HepG2 (cell line): Measurements from ENCODE around the gene PTGES3. TPM values are rescaled to one million over a fixed set of nuclear protein-coding genes. Genes with fewer than 3 reads are reported as not detected.
A peak's percentile ranks its signal among the peaks of the same experiment; 100 is the strongest.

ENCODE experiments used
- CBX5 ChIP-seq: sonication (generic); formaldehyde crosslinking; IDR thresholded peaks from 2 replicates; pipeline ENCODE4 v1.4.0; 2020; ENCODE audit warnings: missing genetic modification reagents, borderline replicate concordance
- GZF1 ChIP-seq: sonication (generic); formaldehyde crosslinking; IDR thresholded peaks from 2 replicates; pipeline ENCODE4 v1.5.1; 2020; ENCODE audit warnings: mild to moderate bottlenecking, missing genetic modification reagents
- HMG20B ChIP-seq: conservative IDR thresholded peaks from 2 replicates; pipeline ENCODE4 v1.6.1; 2016; ENCODE audit warnings: missing genetic modification reagents, missing compliant biosample characterization
- HOXA7 ChIP-seq: sonication (generic); formaldehyde crosslinking; IDR thresholded peaks from 2 replicates; pipeline ENCODE4 v1.8.1; 2022; ENCODE audit warnings: mild to moderate bottlenecking, missing genetic modification reagents, moderate library complexity
- KAT7 ChIP-seq: IDR thresholded peaks from 2 replicates; pipeline ENCODE4 v1.6.1; 2018; ENCODE audit warnings: borderline replicate concordance, missing compliant biosample characterization
- KIAA2018 ChIP-seq: sonication (generic); formaldehyde crosslinking; IDR thresholded peaks from 2 replicates; pipeline ENCODE4 v1.5.0; 2020; ENCODE audit warnings: mild to moderate bottlenecking, missing genetic modification reagents, borderline replicate concordance
- MED8 ChIP-seq: sonication (generic); formaldehyde crosslinking; IDR thresholded peaks from 2 replicates; pipeline ENCODE4 v1.8.1; 2023; ENCODE audit warnings: mild to moderate bottlenecking, missing genetic modification reagents; ENCODE audit not compliant: insufficient replicate concordance
- MIXL1 ChIP-seq: IDR thresholded peaks from 2 replicates; pipeline ENCODE4 v1.6.1; 2016
- PAX8 ChIP-seq: sonication (generic); formaldehyde crosslinking; IDR thresholded peaks from 2 replicates; pipeline ENCODE4 v1.8.0; 2022; ENCODE audit warnings: mild to moderate bottlenecking, missing genetic modification reagents, borderline replicate concordance
- SSRP1 ChIP-seq: IDR thresholded peaks from 2 replicates; pipeline ENCODE4 v1.6.1; 2016; ENCODE audit warnings: control low read depth
- TOE1 ChIP-seq: sonication (generic); formaldehyde crosslinking; IDR thresholded peaks from 2 replicates; pipeline ENCODE4 v1.4.0; 2020; ENCODE audit warnings: mild to moderate bottlenecking, missing genetic modification reagents
- TRIM22 ChIP-seq: fragments of 450-650 bp; IDR thresholded peaks from 2 replicates; pipeline ENCODE4 v1.6.1; 2017
- ZNF563 ChIP-seq: sonication (generic); formaldehyde crosslinking; IDR thresholded peaks from 2 replicates; pipeline ENCODE4 v1.8.0; 2022; ENCODE audit warnings: mild to moderate bottlenecking, moderate library complexity, missing genetic modification reagents
- polyA plus RNA-seq, 8 experiments: library from polyadenylated mRNA; depleted of rRNA in 3 of 8; stranded (reverse) in 7 of 8; unstranded in 1 of 8; fragments of >200 nt; fragmentation: Illumina TruSeq in 4 of 8; extraction: Trizol in 4 of 8; gene quantifications; 2 replicates each; pipeline versions ENCODE4 v1.2.1 to v1.2.3, GENCODE V29; 2011 to 2016; ENCODE audit warnings: low read depth in 4 of 8, missing spikeins in 1 of 8, mixed read lengths in 1 of 8; ENCODE audit not compliant: insufficient read depth in 1 of 8
- total RNA-seq, 5 experiments: library from RNA; depleted of rRNA; stranded (reverse); fragments of >200 nt; fragmentation: Illumina TruSeq; extraction: Trizol; gene quantifications; 2 replicates each; pipeline ENCODE4 v1.2.3, GENCODE V29; 2016; ENCODE audit warnings: low read depth in 1 of 5
- TF ChIP-seq, protein P1 (sequence below): sonication (generic); formaldehyde crosslinking; IDR thresholded peaks from 2 replicates; pipeline ENCODE4 v1.5.0; 2020; ENCODE audit warnings: mild to moderate bottlenecking, low read depth, missing genetic modification reagents, borderline replicate concordance

PTGES3 gene
- total and polyA plus RNA-seq, 2 of the 13 experiments (the other 11 are each of a cell fraction or from before 2014, with no cell fraction given), result 54.4 to 159 TPM

DNA sequence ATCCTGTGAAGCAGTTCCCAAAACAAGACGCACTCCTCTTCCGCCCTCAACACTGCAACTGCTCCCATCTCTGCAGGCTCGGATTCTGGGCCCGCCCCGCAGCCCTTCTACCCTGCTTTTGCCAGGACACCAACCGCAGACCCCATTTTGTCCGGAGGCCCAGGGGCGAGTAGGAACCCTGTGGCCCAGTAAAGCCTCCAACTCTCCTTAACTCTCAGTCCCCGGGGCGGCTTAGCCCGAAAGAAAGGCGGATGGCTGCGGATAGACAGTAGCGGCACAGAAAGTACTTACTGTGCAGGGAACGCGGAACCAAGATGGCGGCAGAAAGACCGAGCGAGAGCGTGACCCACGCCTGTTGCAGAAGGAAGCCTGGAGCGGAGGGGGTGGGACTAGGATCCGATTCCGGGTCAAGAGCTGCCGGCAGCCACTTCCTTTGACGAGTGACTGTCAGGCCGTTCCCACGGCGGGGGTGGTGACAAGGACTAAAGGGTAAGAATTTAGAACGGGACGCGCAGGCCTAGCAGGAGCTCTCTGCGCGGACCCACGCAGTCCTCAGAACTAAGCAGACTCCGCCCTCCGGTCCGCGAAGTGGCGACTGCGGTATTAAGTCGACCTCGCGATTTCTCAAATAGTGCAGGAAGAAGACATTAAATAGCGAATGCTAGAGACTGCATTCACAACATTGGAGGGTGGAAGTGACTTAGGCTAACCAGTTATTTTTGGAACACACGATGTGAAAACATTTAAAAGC is 37.1 kb upstream of the PTGES3 start, which contains the start of gene NACA (continued):
- no peak; the same call in 1 of the 2 replicates for TF ChIP-seq KIAA2018 (CRISPR knock-in tag)
- TF ChIP-seq HMG20B (CRISPR knock-in tag), result peak; percentile 53; the same call in 1 of the 2 replicates
- TF ChIP-seq, protein P1, sequence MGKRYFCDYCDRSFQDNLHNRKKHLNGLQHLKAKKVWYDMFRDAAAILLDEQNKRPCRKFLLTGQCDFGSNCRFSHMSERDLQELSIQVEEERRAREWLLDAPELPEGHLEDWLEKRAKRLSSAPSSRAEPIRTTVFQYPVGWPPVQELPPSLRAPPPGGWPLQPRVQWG (CRISPR knock-in tag), result 0 out of 2 replicates have a peak, but pooled peaks have one; percentile 87
- TF ChIP-seq MIXL1, result no peak; the same call in 1 of the 2 replicates
- no peak for TF ChIP-seq SSRP1
- TF ChIP-seq TRIM22, result no peak
- TF ChIP-seq TOE1, result peak; percentile 81; the same call in 1 of the 2 replicates
- TF ChIP-seq CBX5 (CRISPR knock-in tag), result peak; percentile 40; the same call in 1 of the 2 replicates
- TF ChIP-seq MED8 (CRISPR knock-in tag), result no peak
- TF ChIP-seq KAT7 (CRISPR knock-in tag), result peak; percentile 95
- TF ChIP-seq PAX8 (CRISPR knock-in tag), result no peak
- TF ChIP-seq HOXA7 (CRISPR knock-in tag), result no peak
- peak; percentile 47; the same call in 1 of the 2 replicates for TF ChIP-seq ZNF563 (CRISPR knock-in tag)
- peak; percentile 84; the same call in 1 of the 2 replicates for TF ChIP-seq GZF1 (CRISPR knock-in tag)
